Measurements from ENCODE around the gene PAK2.

DNA sequence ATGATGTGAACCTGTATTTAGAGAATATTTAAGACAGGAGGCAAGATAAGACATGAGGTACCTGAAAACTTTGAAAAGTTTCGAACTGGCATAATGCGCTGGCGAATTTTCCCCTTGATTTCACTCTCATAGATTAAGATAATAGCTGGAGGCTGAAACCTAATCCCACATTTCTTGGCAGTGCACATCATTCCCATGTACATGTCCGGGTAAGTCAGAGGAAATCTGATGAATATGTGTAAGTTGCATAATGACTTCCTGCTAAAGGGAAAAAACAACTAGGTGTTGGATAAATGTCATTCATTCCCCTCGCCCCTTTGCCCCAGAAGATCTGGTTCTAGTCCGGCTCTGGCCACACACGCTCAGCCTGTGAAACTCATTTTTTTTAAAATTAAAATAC lies 31.2 kb upstream of the PAK2 start:
- TF ChIP-seq POLR2A (IDR thresholded peaks at IDR 0.05; ENCODE audit: low read length) (no peak), GATA1 (IDR thresholded peaks at IDR 0.05; ENCODE audit: low read depth, low read length) (no peak)
